Right lobe of liver (tissue), 4 donors: ENCODE measurements around the gene STXBP6.

ENCODE experiments used
- CTCF ChIP-seq, 4 donors: fragments of 200-600 bp in 3 of 4; fragments of 450-650 bp in 1 of 4; IDR thresholded peaks; one replicate each; pipeline versions ENCODE4 v1.5.1 to v1.8.0; 2016 to 2022; ENCODE audit warnings: antibody characterized with exemption in 4 of 4, mild to moderate bottlenecking in 2 of 4
- POLR2A ChIP-seq: fragments of 450-650 bp; IDR thresholded peaks from one replicate; pipeline ENCODE4 v1.6.1; 2017; ENCODE audit warnings: antibody characterized with exemption, mild to moderate bottlenecking
- donor health status: DM: no; HTN: no; CAD: no.
- donor health status: DM: no; HTN: no; CAD: no.
- donor health status: DM: no; HTN: yes; CAD: no.

- TF ChIP-seq POLR2A (no peak), CTCF (IDR thresholded peaks at IDR 0.05) (no peak)
Measured at GRCh38 chr14:25037032-25037431, 12.9 kb downstream of the STXBP6 start.
